NK-92 (cell line): ENCODE data around the gene CRELD2.

Experiments used
- DNase-seq: peaks from one replicate; lab custom pipeline; 2025; ENCODE audit not compliant: unreplicated experiment; lab: John Stamatoyannopoulos, UW

CRELD2 gene

DNA sequence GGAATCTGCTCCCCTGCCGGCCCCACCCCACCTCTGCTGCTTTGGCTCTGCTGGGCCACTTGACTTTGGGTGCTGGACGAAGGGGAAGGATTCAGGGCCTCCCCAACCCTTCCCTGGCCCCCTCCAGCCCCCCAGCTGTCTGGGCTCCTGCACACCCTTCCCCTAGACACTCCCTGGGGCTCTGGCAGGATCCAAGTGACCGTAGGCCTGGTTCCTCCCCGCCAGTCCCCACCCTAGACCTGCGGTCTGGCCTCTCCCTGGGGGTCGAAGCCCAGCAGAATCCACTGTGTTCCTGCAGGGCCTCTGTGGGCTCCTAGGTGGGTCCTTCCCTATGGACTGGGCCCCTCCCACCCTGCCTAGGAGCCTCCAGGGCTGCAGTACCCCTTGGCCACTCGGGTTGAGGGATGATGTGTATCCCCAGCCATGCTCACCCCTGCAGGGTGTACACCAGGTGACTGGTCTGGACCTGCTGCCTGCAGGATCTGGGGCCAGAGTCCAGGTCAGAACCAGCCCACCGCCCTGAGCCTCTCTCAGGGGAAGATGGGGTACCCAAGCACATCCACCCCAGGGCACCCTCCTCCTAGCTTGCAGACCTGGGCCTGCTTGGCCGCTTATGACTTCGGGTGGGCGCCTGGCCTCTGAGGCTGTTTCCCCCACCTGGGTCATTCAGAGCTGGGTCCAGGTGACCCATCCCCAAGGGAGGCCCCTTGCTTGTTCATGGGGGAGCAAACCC, 47.8 kb downstream of the CRELD2 start:
- no peak for DNase-seq

DNA sequence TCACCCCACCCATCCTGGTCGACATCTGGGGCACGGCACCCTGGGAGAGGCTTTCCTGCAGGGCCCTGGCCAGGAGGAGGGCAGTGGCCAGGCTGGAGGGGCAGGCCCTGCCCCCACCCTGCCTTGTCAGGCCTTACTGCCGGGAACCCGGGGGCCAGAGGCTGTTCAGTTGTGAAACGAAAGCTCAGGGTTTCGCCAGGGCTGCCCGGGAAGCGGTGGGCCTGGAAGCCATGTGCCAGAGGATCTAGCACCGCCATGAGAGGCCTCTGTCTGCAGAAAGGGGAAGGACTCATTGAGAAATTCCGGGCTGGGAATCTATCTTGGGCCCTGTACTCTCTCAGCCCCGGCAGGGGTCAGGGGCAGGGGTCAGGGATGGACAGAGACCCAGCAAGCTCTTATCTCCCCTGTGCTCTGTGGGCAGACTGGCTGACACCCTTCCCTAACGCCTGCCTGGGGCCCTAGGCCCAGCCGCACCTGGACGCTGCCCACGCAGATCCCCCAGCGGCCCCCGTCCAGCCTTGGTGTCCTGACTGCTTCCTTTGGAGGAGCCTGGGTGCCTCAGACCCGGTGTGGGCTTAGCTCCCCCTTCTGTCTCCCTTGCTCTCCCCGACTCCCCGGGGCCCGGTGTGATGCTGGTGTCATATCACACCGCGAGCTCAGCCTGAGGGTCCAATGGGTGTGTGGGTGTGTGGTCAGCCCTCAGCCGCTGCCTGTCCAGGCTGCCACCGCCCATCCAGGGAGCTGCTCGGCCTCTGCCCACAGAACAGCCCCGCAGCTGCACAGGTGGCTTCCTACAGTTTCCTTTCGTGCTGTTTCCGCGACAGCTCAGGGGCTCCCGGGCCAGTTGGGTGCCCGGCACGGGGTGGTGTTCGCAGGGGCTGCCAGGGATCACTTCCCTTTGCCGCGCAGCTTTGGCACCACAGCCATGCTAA, 48.6 kb downstream of the CRELD2 start:
- no peak for DNase-seq

DNA sequence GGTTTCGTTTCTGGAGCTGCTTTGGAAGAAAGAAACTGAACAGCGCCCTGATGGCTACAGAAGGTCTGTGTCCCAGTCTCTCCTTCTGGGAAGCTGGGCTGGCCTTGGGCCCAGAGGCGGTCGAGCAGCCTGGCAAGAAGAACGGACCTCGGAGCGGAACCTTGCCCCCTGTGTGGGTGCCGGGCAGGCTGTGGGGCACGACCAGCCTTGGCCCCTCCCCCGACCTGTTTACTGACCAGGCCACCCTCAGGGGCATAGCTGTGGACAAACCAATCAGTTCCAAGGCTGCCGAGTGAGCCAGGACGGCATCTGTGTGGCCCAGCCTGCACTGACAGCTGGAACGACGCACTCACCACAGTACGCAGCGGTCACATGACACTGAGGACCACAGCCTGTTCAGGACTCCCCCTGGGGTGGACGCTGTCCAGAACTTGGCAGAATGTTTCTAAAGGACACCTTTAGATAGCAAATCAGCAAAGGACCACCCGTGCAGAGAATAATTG, 49.3 kb downstream of the CRELD2 start:
- DNase-seq, result no peak

DNA sequence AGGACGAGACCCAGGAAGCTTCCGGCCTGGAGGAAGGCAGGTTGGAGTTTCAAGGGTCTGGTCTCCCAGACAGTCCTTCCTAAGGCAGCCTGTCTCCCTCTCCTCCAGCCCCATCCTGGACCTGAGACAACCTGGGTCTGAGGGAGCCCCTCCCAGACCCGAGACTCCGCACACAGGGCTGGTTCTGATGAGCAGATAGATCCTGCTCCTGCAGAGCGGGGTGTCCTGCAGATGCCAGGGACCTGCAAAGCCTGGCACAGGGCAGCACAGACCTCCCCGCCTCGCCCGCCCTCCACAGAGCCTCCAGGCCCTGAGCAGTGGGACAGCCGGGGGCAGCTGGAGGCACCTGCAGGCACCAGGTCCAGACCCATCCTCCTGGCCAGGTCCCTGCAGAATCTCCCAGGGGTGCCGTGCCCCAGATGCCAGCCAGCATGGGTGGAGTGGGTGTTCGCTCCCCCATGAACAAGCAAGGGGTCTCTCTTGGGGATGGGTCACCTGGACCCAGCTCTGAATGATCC, 49.9 kb downstream of the CRELD2 start:
- no peak for DNase-seq

DNA sequence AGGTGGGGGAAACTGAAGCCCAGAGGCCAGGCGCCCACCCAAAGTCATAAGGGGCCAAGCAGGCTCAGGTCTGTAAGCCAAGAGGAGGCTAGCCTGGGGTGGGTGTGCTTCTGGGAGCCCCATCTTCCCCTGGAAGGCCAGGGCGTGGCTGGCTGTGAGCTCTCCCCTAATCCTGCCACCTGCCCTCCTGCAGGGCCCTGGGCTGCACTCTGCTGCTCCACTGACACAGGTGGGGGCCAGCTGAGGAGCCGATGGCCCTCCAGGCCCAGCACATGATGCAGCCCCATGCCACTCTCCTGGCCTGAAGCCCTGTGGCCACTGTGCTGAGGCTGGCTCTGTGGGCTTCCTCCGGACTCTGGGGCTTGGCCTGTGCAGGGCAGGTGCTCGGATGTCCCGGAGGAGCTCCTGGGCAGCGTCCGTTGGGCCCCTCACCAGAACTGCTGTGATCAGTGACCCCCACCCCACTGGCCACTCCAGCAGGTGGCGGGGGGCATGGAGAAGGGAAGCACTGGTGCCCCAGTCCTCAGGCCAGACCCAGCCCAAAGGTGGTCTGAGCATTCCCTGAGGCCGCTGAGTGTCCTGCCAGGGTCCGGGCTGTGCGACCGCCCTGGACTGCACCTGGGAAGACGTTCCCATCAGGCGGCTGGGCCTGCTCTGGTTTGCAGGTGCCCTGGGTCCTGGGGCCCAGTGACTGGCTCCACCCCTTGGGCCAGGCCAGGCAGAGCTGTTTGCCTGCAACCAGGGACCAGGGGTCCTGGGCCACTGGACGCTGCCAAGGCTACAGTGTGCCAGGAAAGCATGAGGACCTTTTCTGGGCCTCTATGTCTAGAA, 50.6 kb downstream of the CRELD2 start:
- no peak for DNase-seq

DNA sequence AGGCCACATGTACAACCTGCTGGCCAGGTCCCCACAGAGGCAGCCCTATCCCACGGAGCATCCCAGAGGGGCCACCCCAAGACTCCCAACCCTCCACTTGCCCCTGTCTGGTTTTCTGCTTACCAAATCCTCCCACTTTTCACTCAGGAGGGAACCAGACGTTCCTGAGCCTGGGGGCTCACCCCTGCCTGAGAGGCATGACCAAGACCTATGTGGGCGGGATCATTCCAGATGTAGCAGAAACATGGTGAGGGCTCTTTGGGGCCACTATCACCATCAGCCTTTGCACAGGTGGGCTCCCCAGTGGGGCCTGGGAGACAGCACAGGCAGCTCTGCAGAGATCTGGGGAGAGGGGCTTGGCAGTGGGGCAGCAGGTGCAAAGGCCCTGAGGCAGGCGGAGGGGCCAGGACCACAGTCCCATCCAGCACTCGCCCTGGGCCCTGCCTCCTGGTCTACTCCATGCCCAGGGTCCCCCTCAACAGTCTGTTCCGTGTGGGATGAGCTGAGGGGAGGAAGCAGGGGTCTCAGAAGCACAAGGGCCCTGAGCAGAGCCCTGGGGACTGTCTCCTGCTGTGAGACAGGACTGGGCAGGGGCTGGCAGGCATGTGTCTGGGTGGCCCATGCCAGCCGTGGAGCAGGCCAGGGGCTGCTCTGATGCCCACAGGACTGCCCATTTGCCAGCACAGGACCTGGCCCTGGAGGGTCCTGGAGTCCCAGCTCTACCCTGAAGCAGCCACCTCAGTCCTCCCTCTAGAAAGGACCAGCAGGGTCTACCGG, 51.5 kb downstream of the CRELD2 start:
- DNase-seq, result no peak

DNA sequence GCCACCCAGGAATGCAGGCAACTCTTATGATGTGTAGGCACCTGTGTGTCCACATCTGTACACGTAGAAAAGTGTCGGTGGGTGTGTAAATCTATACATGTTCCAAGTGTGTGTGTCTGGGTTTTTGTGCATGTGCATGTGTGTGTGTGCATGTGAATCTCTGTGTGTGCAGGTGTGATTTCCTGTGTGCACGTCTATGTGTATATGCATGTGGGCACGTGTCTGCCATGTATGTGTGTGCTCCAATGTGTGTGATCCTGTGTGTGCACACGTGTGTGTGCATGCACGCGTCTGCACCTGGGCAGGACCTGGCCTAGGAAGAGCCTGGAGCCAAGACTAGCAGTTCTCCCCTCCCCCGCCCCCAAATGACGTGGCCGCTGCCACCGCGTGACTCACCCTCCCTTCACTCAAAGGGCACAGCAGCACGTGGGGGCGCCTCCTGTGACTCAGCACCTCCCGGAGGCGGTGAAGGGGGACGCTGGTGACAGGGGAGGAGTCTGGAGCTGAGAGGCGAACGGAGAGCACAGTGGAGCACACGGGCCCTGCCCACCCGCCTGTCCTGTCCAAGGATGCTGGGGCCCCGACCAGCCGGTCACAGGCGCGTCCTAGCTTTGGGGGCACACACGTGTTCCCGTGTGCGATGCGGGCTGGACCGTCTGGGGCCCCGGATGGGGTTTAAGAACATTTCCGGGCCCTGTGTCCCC, 52.2 kb downstream of the CRELD2 start:
- DNase-seq, result peak; percentile 59

DNA sequence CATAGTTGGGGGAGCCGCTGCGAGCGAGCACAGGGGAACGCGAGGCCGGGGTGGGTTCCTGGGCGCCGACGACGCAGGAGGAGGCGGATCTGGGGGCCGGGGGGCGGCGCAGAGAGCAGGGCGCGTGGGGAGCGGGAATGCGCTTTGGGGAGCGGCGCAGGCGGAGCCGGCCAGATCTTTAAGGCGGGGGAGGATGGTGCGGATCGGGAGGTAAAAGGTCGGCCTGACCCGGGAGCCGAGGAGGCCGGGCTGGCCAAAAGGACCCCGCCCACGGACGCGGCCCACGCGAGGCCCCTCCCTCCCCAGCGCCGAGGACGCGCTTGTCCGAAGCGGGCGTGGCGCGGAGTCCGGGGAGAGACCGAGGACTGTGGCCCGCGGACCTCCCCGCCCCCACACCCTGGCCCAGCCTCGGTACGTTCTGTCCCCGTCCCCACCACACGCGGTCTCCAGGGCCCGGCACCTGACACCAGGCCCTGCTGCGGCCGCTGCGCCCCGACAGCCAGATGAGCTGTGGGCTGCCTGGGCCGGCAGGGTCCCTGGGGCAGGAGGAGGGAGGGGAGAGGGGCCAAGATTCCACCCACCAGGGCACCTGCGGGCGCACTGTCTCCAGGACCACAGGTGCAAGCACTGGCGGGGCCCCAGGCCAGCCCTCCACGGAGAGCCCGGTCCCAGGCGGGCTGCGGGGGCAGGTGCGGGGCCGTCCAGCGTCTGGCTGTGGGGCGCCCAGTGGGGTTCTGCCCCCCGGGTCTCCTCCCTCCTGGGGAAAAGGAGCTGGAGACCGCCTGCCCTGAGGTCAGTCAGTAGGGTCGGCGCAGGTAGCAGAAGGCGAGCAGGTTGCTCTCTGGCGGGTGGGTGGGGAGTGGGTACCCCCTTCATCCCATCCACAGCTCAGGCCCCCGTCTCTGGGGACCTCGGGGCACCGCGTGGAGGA, 53.1 kb downstream of the CRELD2 start:
- no peak for DNase-seq

DNA sequence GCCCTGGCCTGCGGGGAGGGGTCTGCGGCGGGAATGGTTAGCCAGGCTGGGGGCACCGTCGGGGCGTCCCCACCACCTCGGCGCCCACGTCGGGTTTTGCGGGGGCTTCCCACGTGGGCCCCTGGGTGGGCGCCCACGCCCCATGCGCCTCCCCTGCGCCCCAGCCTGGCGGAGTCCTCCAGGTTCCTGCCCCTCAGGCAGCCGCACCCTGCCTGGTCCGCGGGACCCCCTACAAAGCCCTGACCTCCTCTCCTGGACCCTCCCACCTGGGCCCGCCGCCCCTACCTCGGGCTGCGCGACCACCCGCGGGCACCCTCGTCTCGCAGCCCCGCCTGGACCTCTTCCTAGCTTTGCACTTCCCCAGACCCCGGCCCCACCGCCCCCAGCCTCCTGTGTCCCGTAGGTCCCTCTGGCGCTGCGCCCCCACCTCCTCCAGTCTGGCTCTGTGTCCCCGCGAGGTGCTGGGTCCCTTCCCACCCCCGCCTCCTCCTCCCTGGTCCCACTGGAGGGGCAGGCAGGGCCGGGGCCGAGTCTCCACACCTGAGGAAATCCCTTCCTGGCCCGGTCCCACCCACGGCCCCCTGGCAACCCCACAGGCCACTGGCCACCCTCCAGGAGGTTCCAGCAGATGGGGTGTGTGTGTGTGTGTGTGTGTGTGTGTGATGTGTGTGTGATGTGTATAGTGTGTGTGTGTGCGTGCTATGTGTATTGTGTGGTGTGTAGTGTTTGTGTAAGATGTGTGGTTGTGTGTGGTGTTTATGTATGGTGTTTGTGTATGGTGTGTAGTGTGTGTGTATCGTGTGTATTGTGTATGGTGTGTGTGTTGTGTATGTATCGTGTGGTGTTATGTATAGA, 54.0 kb downstream of the CRELD2 start:
- DNase-seq, result no peak

DNA sequence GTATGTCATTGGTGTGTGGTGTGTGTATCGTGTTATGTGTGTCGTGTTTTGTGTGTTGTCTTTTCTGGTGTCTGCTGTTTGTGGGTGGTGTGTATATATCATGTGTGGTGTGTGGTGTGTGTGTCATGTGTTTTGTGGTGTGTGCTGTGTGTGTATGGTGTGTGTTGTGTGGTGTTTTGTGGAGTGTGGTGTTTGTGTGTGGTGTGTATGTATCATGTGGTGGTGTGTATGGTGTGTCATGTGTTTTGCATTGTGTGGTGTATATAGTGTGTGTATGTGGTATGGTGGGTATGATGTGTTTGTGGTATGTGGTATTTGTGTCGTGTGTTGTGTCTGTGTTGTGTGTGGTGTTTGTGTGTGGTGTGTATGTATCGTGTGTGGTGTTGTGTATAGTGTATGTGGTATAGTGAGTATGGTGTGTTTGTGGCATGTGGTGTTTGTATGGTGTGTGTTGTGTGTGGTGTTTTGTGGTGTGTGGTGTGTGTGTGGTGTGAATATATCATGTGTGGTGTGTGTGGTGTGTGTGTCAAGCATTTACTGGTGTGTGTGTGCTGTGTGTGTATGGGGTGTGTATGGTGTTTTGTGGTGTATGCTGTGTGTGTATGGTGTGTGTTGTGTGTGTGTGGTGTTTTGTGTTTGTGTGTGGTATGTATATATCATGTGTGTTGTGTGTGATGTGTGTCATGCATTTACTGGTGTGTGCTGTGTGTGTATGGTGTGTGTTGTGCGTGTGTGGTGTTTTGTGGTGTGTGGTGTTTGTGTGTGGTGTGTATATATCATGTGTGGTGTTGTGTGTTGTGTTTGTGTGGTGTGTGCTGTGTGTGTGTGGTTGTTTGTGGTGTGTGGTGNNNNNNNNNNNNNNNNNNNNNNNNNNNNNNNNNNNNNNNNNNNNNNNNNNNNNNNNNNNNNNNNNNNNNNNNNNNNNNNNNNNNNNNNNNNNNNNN, 54.9 kb downstream of the CRELD2 start:
- no peak for DNase-seq

DNA sequence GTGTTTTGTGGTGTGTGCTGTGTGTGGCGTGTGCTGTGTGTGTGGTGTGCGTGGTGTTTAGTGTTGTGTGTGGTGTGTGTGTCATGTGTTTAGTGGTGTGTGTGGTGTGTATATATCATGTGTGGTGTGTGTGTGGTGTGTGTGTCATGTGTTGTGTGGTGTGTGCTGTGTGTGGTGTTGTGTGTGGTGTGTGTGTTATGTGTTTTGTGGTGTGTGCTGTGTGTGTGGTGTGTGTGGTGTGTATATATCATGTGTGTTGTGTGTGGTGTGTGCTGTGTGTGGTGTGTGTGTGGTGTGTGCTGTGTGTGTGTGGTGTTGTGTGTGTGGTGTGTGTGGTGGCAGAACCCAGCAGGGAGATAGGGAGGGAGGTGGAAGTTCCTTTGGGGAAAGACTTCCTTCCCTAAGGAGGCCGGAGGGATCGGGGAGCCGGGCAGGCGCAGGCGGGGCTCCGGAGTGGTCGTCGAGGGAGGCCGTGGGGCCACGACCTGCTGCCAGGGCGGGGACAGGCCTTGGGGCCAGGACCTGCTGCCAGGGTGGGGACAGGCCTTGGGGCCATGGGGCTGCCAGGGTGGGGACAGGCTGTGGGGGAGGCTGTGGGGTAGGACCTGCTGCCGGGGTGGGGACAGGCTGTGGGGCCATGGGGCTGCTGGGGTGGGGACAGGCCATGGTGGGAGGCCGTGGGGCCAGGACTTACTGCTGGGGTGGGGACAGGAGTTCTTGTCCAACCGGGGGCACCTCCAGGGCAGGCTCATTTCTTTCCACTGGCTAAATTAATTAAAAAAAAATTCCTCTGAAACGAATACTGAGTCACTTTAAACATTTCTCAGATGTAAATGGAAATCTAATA, 57.3 kb downstream of the CRELD2 start:
- DNase-seq, result no peak

DNA sequence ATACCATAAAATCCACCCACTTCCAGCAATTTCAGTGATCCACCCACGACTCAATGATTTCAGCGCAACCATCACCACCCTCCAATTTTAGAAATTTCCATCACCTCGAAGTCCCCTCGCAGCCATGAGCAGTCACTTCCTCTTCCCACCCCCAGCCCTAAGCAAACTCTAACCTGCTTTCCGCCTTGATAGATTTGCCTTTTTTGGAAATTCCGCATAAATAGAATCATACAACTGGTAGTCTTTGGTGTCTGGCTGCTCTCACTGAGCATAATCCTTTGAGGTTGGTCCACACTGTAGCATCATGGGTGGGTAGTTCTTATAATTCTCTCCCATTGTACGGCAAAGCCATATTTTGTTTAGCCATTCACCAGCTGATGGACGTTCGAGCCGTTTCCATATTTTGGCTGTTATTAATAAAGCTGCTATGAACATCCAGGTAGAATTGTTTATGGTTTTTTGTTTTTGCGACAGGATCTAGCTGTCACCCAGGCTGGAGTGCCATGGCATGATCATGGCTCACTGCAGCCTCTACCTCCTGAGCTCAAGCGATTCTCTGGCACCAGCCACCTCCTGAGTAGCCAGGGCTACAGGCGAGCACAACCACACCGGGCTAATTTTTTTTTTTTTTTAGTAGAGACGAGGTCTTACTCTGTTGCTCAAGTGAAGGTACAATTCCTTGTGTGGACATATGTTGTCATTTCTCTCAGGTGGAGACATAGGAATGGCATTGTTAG, 58.2 kb downstream of the CRELD2 start:
- DNase-seq, result no peak
